ENCODE results near the gene VPS13D. TPM values are rescaled to one million over a fixed set of nuclear protein-coding genes. Genes with fewer than 3 reads are reported as not detected.

Gene VPS13D
- total RNA-seq, 1 donor from 2014 or later: 33.6 TPM

- Mint-ChIP-seq H3K4me3 (no peak overlapping the region), H3K4me1 (ENCODE audit: low read depth) (peaks cover 46% of the 10 kb centered on the region), H3K27ac (no peak overlapping the region), H3K36me3 (ENCODE audit: low read depth) (peaks cover 41% of the 10 kb centered on the region), H3K9me3 (no peaks in the 10 kb centered on the region), H3K27me3 (ENCODE audit: insufficient read depth) (no peaks in the 10 kb centered on the region)
- no peak for DNase-seq (ENCODE audit: low spot score)
- intact Hi-C loops (cut with micrococcal nuclease): no loop called here
These were observed 109.6 kb downstream of the VPS13D start for GRCh38 chr1:12339396-12339795.

GRCh38 chr1:12339811-12340543 lies 110.1 kb downstream of the VPS13D start:
- intact Hi-C loops (cut with micrococcal nuclease): loop anchor here (5.0 kb wide), 1 partner anchor 177 kb away; no protein-coding TSS in a partner anchor
- Mint-ChIP-seq H3K4me3 (no peak overlapping the region), H3K27ac (no peak overlapping the region), H3K4me1 (ENCODE audit: low read depth) (peaks cover 52% of the 10 kb centered on the region), H3K9me3 (no peaks in the 10 kb centered on the region), H3K36me3 (ENCODE audit: low read depth) (peaks cover 37% of the 10 kb centered on the region), H3K27me3 (ENCODE audit: insufficient read depth) (no peaks in the 10 kb centered on the region)
- no peak for DNase-seq (ENCODE audit: low spot score)

- Mint-ChIP-seq H3K4me3 (no peak overlapping the region), H3K9me3 (no peaks in the 10 kb centered on the region), H3K4me1 (ENCODE audit: low read depth) (peaks cover 58% of the 10 kb centered on the region), H3K27me3 (ENCODE audit: insufficient read depth) (no peaks in the 10 kb centered on the region), H3K27ac (no peak overlapping the region), H3K36me3 (ENCODE audit: low read depth) (peaks cover 39% of the 10 kb centered on the region)
- no peak for DNase-seq (ENCODE audit: low spot score)
- intact Hi-C loops (cut with micrococcal nuclease): loop anchor here (5.0 kb wide), 1 partner anchor 177 kb away; no protein-coding TSS in a partner anchor
These were observed 110.7 kb downstream of the VPS13D start for GRCh38 chr1:12340544-12340930.

- peaks cover 38% of the 10 kb centered on the region for H3K36me3 Mint-ChIP-seq (ENCODE audit: low read depth)
- intact Hi-C loops (cut with micrococcal nuclease): loop anchor here (5.0 kb wide), 1 partner anchor 176 kb away; no protein-coding TSS in a partner anchor
- H3K27ac Mint-ChIP-seq: no peak overlapping the region
- peaks cover 69% of the 10 kb centered on the region for H3K4me1 Mint-ChIP-seq (ENCODE audit: low read depth)
- H3K9me3 Mint-ChIP-seq: no peaks in the 10 kb centered on the region
- H3K27me3 Mint-ChIP-seq (ENCODE audit: insufficient read depth): no peaks in the 10 kb centered on the region
- no peak for DNase-seq (ENCODE audit: low spot score)
- no peak overlapping the region for H3K4me3 Mint-ChIP-seq
These were observed 111.8 kb downstream of the VPS13D start for GRCh38 chr1:12341667-12342066.

GRCh38 chr1:12342401-12343003 lies 112.7 kb downstream of the VPS13D start:
- peaks cover 70% of the 10 kb centered on the region for H3K4me1 Mint-ChIP-seq (ENCODE audit: low read depth)

GRCh38 chr1:12343823-12344487 lies 114.1 kb downstream of the VPS13D start:
- intact Hi-C loops (cut with micrococcal nuclease): loop anchor here (2.0 to 5.0 kb wide), 3 partner anchors 41 to 173 kb away; no protein-coding TSS in a partner anchor
- Mint-ChIP-seq H3K36me3 (ENCODE audit: low read depth) (peaks cover 42% of the 10 kb centered on the region), H3K4me3 (peak overlapping the region; percentile 35), H3K27me3 (ENCODE audit: insufficient read depth) (no peaks in the 10 kb centered on the region), H3K4me1 (ENCODE audit: low read depth) (peaks cover 70% of the 10 kb centered on the region), H3K27ac (peak overlapping the region; percentile 40), H3K9me3 (no peaks in the 10 kb centered on the region)
- DNase-seq (ENCODE audit: low spot score): no peak

More at GRCh38 chr1:12342401-12343003, 112.7 kb downstream of the VPS13D start:
- peaks cover 39% of the 10 kb centered on the region for H3K36me3 Mint-ChIP-seq (ENCODE audit: low read depth)
- H3K27me3 Mint-ChIP-seq (ENCODE audit: insufficient read depth): no peaks in the 10 kb centered on the region
- intact Hi-C loops (cut with micrococcal nuclease): loop anchor here (5.0 kb wide), 1 partner anchor 175 kb away; no protein-coding TSS in a partner anchor
- H3K9me3 Mint-ChIP-seq: no peaks in the 10 kb centered on the region
- no peak for DNase-seq (ENCODE audit: low spot score)
- H3K4me3 Mint-ChIP-seq: no peak overlapping the region
- H3K27ac Mint-ChIP-seq: no peak overlapping the region

- peaks cover 63% of the 10 kb centered on the region for H3K4me1 Mint-ChIP-seq (ENCODE audit: low read depth)
- no peak for DNase-seq (ENCODE audit: low spot score)
- H3K27ac Mint-ChIP-seq: peak overlapping the region; percentile 70
- H3K4me3 Mint-ChIP-seq: peak overlapping the region; percentile 74
- intact Hi-C loops (cut with micrococcal nuclease): loop anchor here (1.0 to 5.0 kb wide), 5 partner anchors 40 to 275 kb away; no protein-coding TSS in a partner anchor
- H3K9me3 Mint-ChIP-seq: peaks cover 6% of the 10 kb centered on the region
- peaks cover 51% of the 10 kb centered on the region for H3K36me3 Mint-ChIP-seq (ENCODE audit: low read depth)
- no peaks in the 10 kb centered on the region for H3K27me3 Mint-ChIP-seq (ENCODE audit: insufficient read depth)
These were observed 114.9 kb downstream of the VPS13D start for GRCh38 chr1:12344596-12345349.

- peaks cover 14% of the 10 kb centered on the region for H3K9me3 Mint-ChIP-seq
- no peaks in the 10 kb centered on the region for H3K27me3 Mint-ChIP-seq (ENCODE audit: insufficient read depth)
- peaks cover 59% of the 10 kb centered on the region for H3K36me3 Mint-ChIP-seq (ENCODE audit: low read depth)
- H3K4me1 Mint-ChIP-seq (ENCODE audit: low read depth): peaks cover 55% of the 10 kb centered on the region
- intact Hi-C loops (cut with micrococcal nuclease): loop anchor here (1.0 to 2.0 kb wide), 4 partner anchors 39 to 274 kb away; no protein-coding TSS in a partner anchor
- DNase-seq (ENCODE audit: low spot score): no peak
- H3K4me3 Mint-ChIP-seq: peak overlapping the region; percentile 74
- peak overlapping the region; percentile 70 for H3K27ac Mint-ChIP-seq
These were observed 115.8 kb downstream of the VPS13D start for GRCh38 chr1:12345350-12346217.

- Mint-ChIP-seq H3K27ac (peak overlapping the region; percentile 41), H3K27me3 (ENCODE audit: insufficient read depth) (no peaks in the 10 kb centered on the region), H3K4me1 (ENCODE audit: low read depth) (peaks cover 46% of the 10 kb centered on the region), H3K4me3 (no peak overlapping the region), H3K9me3 (peaks cover 18% of the 10 kb centered on the region), H3K36me3 (ENCODE audit: low read depth) (peaks cover 64% of the 10 kb centered on the region)
- intact Hi-C loops (cut with micrococcal nuclease): no loop called here
- DNase-seq (ENCODE audit: low spot score): no peak
These were observed 116.8 kb downstream of the VPS13D start for GRCh38 chr1:12346483-12347151.

- intact Hi-C loops (cut with micrococcal nuclease): no loop called here
- DNase-seq (ENCODE audit: low spot score): no peak
- Mint-ChIP-seq H3K27me3 (ENCODE audit: insufficient read depth) (no peaks in the 10 kb centered on the region), H3K27ac (no peak overlapping the region), H3K4me1 (ENCODE audit: low read depth) (peaks cover 33% of the 10 kb centered on the region), H3K36me3 (ENCODE audit: low read depth) (peaks cover 56% of the 10 kb centered on the region), H3K4me3 (no peak overlapping the region), H3K9me3 (peaks cover 18% of the 10 kb centered on the region)
These were observed 118.3 kb downstream of the VPS13D start for GRCh38 chr1:12348113-12348512.

GRCh38 chr1:12353981-12354380 lies 124.2 kb downstream of the VPS13D start:
- Mint-ChIP-seq H3K4me3 (no peak overlapping the region), H3K27ac (no peak overlapping the region), H3K27me3 (ENCODE audit: insufficient read depth) (no peaks in the 10 kb centered on the region), H3K36me3 (ENCODE audit: low read depth) (peaks cover 59% of the 10 kb centered on the region), H3K4me1 (ENCODE audit: low read depth) (peaks cover 2% of the 10 kb centered on the region), H3K9me3 (peaks cover 18% of the 10 kb centered on the region)
- DNase-seq (ENCODE audit: low spot score): no peak
- intact Hi-C loops (cut with micrococcal nuclease): no loop called here

Measured in activated T-helper 1 cell treated with anti-CD3 and anti-CD28 coated beads, Interleukin-12 subunit alpha, Interleukin-12 subunit beta, Interleukin-2, Interleukin-4 antibody, amounts not matched to agents 30 ng/mL and 10 ng/mL and 1 ng/mL, durations not matched to agents 14 hours and 24 hours and 36 hours (primary cell).